DMS 273 treated with DMSO at 0.1 percent for 48 hours (cell line): Measurements from ENCODE around the gene GFRAL.

Experiments
- DNase-seq: peaks from one replicate; lab custom pipeline; 2025; lab: John Stamatoyannopoulos, UW

The GFRAL gene

DNA sequence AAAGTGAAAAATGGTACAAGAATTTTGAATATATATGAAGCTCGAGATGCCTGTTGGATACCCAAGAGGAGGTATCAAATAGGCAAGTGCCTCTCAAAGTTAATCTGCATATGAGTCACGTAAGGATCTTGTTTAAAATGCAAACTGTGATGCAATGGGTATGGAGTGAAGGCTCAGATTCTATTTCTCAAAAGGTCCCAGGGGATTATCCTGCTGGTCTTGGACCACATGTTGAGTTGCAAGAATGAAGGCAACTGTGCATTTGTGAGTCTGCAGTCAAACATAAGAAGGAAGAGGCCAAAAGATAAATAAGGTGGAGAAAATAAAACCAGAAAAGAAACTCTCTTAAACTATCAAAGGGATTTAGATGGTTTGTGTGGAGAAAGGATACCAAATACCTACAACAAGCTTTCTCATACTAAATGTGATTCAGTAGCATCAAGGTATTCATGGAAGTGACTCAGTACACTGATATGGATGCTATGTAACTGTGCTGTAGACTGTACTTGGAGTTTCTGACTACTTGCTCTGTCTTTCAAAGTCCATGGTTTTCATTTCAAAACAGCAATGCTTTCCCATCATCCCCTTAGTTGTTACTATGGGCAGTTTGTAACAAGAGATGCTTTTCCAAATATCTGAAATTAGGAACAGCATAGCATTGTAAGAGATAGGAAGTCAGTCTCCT lies 106.3 kb downstream of the GFRAL start:
- no peak for DNase-seq

DNA sequence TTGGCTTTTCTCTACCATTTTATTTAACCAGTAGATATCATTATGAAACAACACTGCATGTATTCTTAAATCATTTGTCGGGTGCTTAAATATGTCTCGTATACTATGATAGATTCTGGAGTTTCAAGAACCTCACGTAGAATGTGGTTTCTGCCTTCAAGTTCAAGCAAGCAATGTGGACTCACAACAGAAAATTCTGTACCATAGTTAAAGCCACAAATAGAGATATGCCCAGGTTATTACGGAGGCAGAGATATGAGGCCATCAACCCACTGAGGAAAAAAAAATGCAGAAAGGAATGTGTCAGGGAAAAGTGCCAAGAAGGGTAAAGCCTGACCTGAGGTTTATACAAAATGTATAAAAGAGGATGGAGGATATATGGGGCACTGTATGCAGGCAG lies 109.9 kb downstream of the GFRAL start:
- no peak for DNase-seq

DNA sequence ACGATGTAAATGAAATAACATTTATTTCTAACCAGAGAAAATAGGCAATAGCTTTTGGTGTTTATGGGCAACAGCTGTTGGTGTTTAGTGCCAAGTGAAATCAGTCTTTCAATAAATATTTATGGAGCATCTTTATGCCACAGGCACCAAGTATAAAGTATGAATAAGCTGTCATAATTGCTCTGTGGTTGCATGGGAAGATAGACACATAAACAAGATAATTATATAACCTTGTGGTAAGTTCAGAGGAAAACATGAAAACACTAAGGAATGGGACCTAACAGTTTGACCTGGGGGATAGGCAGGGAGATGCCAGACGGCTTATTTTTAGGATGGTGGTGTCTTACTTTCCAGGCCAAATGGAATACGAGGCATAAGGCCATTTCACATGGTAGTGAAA lies 110.9 kb downstream of the GFRAL start:
- DNase-seq = no peak

DNA sequence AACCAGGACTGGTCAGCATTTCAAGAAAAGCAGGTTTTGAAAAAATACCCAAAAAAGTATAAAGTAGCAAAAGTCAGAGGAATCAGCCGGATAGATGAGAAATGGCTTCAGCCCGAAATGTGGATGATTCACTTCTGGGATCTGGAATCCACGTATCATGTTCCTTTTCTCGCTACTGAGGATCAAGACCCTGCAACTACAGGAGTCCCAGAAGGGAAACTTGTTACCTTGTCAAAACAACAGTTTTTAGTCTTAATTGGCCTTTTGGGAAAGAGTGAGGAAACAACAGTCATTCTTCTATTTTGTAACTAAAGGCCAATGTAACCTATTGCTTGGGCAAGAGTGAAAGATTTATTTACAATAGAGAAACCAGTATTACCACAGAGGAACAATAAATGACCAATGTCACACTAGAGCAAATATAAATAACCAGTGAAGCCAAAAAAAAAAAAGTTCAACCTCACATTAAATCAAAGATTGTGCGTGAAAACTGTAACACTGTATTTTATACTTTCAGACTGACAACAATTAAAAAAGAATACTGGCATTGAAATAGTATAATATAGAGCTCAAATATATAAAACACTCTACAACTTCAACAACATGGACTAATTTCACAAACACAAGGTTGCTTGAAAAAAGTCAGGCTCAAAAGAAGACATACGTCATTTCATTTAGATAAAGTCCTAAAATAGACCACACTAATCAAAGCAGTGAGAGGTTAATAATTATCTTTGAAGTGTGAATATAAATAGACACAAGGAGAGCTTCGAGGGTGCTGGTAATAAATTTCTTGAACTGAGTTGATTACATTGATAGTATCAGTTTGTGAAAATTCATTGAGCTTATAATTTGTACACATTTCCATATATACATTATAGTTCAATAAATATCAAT lies 116.2 kb downstream of the GFRAL start:
- no peak for DNase-seq

DNA sequence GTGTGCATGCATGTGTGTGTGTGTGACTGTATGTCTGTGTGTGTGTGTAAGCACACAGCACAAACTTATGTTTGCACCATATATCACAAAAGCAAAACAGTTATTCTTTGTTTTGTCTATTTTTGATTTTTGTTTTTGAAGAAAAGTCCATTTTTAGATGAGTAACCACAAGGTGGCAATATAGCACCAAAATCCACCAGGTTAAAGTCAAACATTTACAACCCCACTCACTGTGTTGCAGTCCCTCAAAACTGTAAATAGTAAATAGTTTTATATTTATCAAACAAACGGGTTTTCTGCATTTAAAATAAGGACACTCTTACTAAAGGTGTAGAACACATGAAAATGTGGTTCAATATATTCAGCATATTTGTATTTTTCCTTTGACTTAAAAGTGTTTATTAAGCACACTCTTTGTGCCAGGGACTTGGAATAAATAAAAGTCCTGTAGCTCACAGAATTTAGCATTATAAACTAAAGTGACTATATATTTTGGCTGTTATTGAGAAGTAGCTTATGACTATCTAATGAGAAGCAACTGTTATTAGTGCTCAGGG lies 118.5 kb downstream of the GFRAL start:
- no peak for DNase-seq

DNA sequence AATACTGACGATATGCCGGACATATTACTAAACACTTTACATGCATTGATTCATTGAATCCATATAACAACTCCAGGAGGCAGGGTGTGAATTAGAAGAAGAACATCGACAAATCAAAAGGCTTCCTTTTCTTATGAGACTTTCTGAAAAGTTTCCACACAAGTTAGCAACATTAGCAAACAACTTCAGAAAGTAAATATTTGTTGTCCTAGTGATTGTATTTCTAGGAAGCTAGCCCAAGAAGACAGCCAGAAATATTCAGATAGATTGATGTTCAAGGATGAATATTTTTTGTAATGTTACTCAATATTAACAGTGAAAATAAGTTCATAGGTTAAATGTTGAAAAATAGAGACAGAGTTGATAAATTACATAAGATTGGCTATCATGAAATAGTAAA lies 120.6 kb downstream of the GFRAL start:
- DNase-seq = no peak

DNA sequence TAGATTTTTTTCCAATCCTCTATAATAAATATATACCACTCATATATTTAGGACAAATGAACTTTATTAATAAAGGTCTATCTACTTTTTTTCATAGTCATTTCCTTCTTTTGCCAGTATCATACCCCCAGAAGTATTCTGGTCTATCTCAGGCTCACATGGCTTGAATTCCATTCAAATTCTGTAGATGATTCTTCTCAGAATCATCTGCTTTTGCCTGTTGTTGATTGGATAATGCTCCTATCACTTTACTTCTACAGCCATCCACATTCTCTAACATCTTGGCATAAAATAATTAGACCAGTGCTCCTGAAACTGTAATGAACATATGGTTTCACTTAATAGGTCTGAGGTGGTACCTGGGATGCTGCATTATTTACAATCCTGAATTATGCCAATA lies 121.2 kb downstream of the GFRAL start:
- DNase-seq = no peak

DNA sequence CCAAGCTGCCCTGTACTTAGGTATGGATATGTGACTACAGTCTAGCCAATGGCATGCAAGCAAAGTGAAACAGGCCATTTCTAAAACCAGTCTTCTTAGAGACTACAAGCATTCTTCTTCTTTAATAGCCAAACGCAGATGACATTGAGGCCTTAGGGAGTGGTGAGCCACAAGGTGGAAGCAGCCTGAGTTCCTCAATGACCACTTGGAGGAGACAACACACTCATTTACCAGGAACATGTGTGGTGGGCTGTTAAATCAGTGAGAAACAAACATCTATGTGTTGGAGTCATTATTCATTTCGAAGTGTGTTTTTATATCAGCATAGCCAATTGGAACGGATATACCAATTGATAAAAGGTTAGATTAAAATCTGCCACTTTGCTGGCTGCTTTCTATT lies 122.0 kb downstream of the GFRAL start:
- no peak for DNase-seq

DNA sequence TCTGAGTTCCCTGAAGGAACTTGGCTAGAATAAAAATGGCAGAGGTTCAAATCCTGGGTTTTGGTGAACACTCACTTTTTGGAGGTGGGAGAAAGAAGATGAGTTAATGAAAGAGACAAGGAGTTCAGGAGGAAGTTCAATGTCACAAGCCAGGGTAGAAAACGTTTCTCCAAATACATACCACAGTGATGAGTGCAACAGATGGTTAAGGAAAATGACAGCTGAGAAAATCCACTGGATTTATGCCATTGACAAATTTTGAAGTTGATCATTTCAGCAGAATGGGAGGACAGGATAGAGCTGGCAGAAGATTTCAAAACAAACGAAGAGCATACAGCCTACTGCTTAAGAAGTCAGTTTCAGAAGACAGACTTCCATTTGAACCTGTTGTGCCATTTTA lies 122.7 kb downstream of the GFRAL start:
- DNase-seq = no peak
